CD4-positive, alpha-beta T cell (primary cell): Measurements from ENCODE around the gene INPP4B. TPM values are rescaled to one million over a fixed set of nuclear protein-coding genes. Genes with fewer than 3 reads are reported as not detected.

Source experiments
- ATAC-seq: fragments of 200-7000 bp; cut with Tn5 transposase; one replicate; pipeline ENCODE4 v1.10.0; 2022; ENCODE audit warnings: mild to moderate bottlenecking; ENCODE audit not compliant: poor library complexity
- CTCF ChIA-PET: fragments of 350-600 bp; sonication (Branson Sonifier 250); formaldehyde crosslinking; loops from one replicate; lab custom pipeline; 2021; ENCODE audit warnings: antibody characterized with exemption, inconsistent platforms; lab: Charles Lee
- POLR2A ChIA-PET: fragments of 350-600 bp; sonication (Branson Sonifier 250); formaldehyde crosslinking; loops from one replicate; lab custom pipeline; 2021; ENCODE audit warnings: antibody characterized with exemption, inconsistent platforms; lab: Charles Lee
- DNase-seq, 14 experiments: peaks; one replicate each; pipeline ENCODE4 v3.0.0-alpha.2; 2013 to 2020; ENCODE audit warnings: mixed read lengths in 2 of 14
- H3K27ac ChIP-seq, 2 donors: one replicate each; pipeline versions ENCODE4 v1.5.1 to v1.7.0; 2013; ENCODE audit warnings: low read length in 2 of 2, low read depth in 1 of 2, mild to moderate bottlenecking in 1 of 2
- H3K27me3 ChIP-seq, 2 experiments: 1 replicate in 1 of 2; 2 replicates in 1 of 2; pipeline versions ENCODE4 v1.6.1 to v1.7.0; 2013; ENCODE audit warnings: low read length in 2 of 2, control low read depth in 1 of 2, mild to moderate bottlenecking in 1 of 2, moderate library complexity in 1 of 2; ENCODE audit not compliant: insufficient read depth in 2 of 2, control insufficient read depth in 1 of 2
- H3K36me3 ChIP-seq: one replicate; pipeline ENCODE4 v1.6.1; 2013; ENCODE audit warnings: low read length, control low read depth; ENCODE audit not compliant: insufficient read depth
- H3K4me1 ChIP-seq: one replicate; pipeline ENCODE4 v1.6.1; 2013; ENCODE audit warnings: low read length, control low read depth; ENCODE audit not compliant: insufficient read depth
- H3K4me3 ChIP-seq: one replicate; pipeline ENCODE4 v1.5.1; 2013; ENCODE audit warnings: mild to moderate bottlenecking, low read length, moderate library complexity
- H3K9me3 ChIP-seq, 2 experiments: 1 replicate in 1 of 2; 2 replicates in 1 of 2; pipeline versions ENCODE4 v1.6.1 to v1.7.0; 2013; ENCODE audit warnings: low read length in 2 of 2, mild to moderate bottlenecking in 2 of 2, control low read depth in 1 of 2, moderate library complexity in 1 of 2; ENCODE audit not compliant: control insufficient read depth in 1 of 2, insufficient read depth in 1 of 2
- H3K27ac Mint-ChIP-seq: one replicate; pipeline ENCODE4 v1.8.0; 2020; ENCODE audit warnings: mixed read lengths
- H3K27me3 Mint-ChIP-seq: one replicate; pipeline ENCODE4 v1.8.0; 2021; ENCODE audit warnings: mixed read lengths
- H3K36me3 Mint-ChIP-seq: one replicate; pipeline ENCODE4 v1.8.0; 2021; ENCODE audit warnings: low read depth, mixed read lengths
- H3K4me1 Mint-ChIP-seq: one replicate; pipeline ENCODE4 v1.8.0; 2021; ENCODE audit warnings: low read depth, mixed read lengths
- H3K4me3 Mint-ChIP-seq: one replicate; pipeline ENCODE4 v1.8.0; 2020; ENCODE audit warnings: mild to moderate bottlenecking, mixed read lengths
- H3K9me3 Mint-ChIP-seq: one replicate; pipeline ENCODE4 v1.8.0; 2020; ENCODE audit warnings: mixed read lengths
- CTCF ChIP-seq: fragments of 200-600 bp; IDR thresholded peaks from one replicate; pipeline ENCODE4 v1.8.0; 2022; ENCODE audit warnings: antibody characterized with exemption, mild to moderate bottlenecking
- intact Hi-C, 2 experiments: fragments of 100-400 bp; cut with DNase I in 1 of 2; cut with micrococcal nuclease in 1 of 2; formaldehyde crosslinking; loops; one replicate each; pipeline versions ENCODE4 v1.15.1 to v1.9.0; 2023 to 2025; cut with DNase I, micrococcal nuclease
- total RNA-seq, 174 experiments: library from RNA in 2 of 174; stranded (reverse) in 2 of 174; gene quantifications; one replicate each; pipeline ENCODE4 v1.2.3 and lab custom pipeline; 2021 to 2026

INPP4B gene
- total RNA-seq, 2 experiments from 2014 or later, result 50.7 to 53.8 TPM

- intact Hi-C loops, result loop anchor here in 1 of 2 experiments (2.0 to 5.0 kb wide), 2 partner anchors 33 to 48 kb away; no protein-coding TSS in a partner anchor
- Histone ChIP-seq H3K27ac (no peak overlapping the region), H3K4me1 (peaks cover 14% of the 10 kb centered on the region), H3K36me3 (peaks cover 2% of the 10 kb centered on the region), H3K27me3 (no peaks in the 10 kb centered on the region), H3K4me3 (no peak overlapping the region), H3K9me3 (no peaks in the 10 kb centered on the region)
- Mint-ChIP-seq H3K36me3 (peaks cover 54% of the 10 kb centered on the region), H3K9me3 (no peaks in the 10 kb centered on the region), H3K27me3 (no peaks in the 10 kb centered on the region), H3K27ac (peak overlapping the region; percentile 44), H3K4me3 (no peak overlapping the region), H3K4me1 (peaks cover 85% of the 10 kb centered on the region)
- no peak for TF ChIP-seq CTCF
- CTCF ChIA-PET, result interaction anchor here (1.3 kb wide), 1 partner anchor 45 kb away, joined by 3 read pairs; no protein-coding TSS in a partner anchor
- POLR2A ChIA-PET, result interaction anchor here (0.7 kb wide), 1 partner anchor 36 kb away, joined by 3 read pairs; no protein-coding TSS in a partner anchor
- no peak for DNase-seq
- ATAC-seq, result no peak
Measured at GRCh38 chr4:142330311-142330710, 515.8 kb downstream of the INPP4B start.

- Mint-ChIP-seq H3K36me3 (peaks cover 56% of the 10 kb centered on the region), H3K27me3 (no peaks in the 10 kb centered on the region), H3K4me1 (peaks cover 85% of the 10 kb centered on the region), H3K9me3 (no peaks in the 10 kb centered on the region), H3K4me3 (no peak overlapping the region), H3K27ac (peak overlapping the region; percentile 63)
- H3K4me3 ChIP-seq, result no peak overlapping the region
- H3K9me3 ChIP-seq, result no peaks in the 10 kb centered on the region
- H3K4me1 ChIP-seq, result peaks cover 18% of the 10 kb centered on the region
- DNase-seq (no peak), ATAC-seq (no peak)
- intact Hi-C loops, result no loop called here
- H3K27me3 ChIP-seq, result no peaks in the 10 kb centered on the region
- peaks cover 5% of the 10 kb centered on the region for H3K36me3 ChIP-seq
- no peak overlapping the region for H3K27ac ChIP-seq
- TF ChIP-seq CTCF, result no peak
- ChIA-PET POLR2A (interaction anchor here (0.8 kb wide), 1 partner anchor 375 kb away, joined by 3 read pairs; no protein-coding TSS in a partner anchor), CTCF (no interaction called here)
Measured at GRCh38 chr4:142329313-142329712, 516.8 kb downstream of the INPP4B start.

GRCh38 chr4:142326181-142326580 lies 519.9 kb downstream of the INPP4B start:
- Mint-ChIP-seq H3K4me3 (no peak overlapping the region), H3K27me3 (no peaks in the 10 kb centered on the region), H3K27ac (peak overlapping the region; percentile 62), H3K36me3 (peaks cover 83% of the 10 kb centered on the region), H3K4me1 (peaks cover 88% of the 10 kb centered on the region), H3K9me3 (peaks cover 4% of the 10 kb centered on the region)
- H3K4me3 ChIP-seq, result no peak overlapping the region
- TF ChIP-seq CTCF, result no peak
- intact Hi-C loops, result no loop called here
- H3K36me3 ChIP-seq, result peaks cover 9% of the 10 kb centered on the region
- no peaks in the 10 kb centered on the region for H3K27me3 ChIP-seq
- POLR2A ChIA-PET, result interaction anchor here (1.1 to 1.2 kb wide), 2 partner anchors 15 to 394 kb away, joined by 3 to 4 read pairs; no protein-coding TSS in a partner anchor
- H3K27ac ChIP-seq, result no peak overlapping the region
- CTCF ChIA-PET, result interaction anchor here (0.9 to 1.8 kb wide), 3 partner anchors 10 to 30 kb away, joined by 3 to 5 read pairs (median 3); no protein-coding TSS in a partner anchor
- no peak for ATAC-seq
- H3K4me1 ChIP-seq, result peaks cover 10% of the 10 kb centered on the region
- no peak for DNase-seq
- no peaks in the 10 kb centered on the region for H3K9me3 ChIP-seq
